ENCODE measurements around the gene FIP1L1.

- TF ChIP-seq CTCF (IDR thresholded peaks at IDR 0.05; ENCODE audit: low read length) (no peak), EZH2 (IDR thresholded peaks at IDR 0.05; ENCODE audit: borderline replicate concordance, low read length) (no peak)
These were observed 2.8 kb downstream of the FIP1L1 start for GRCh38 chr4:53380221-53380620.

Data from OCI-LY1 (cell line).